RWPE2 (cell line): ENCODE results near the gene BABAM2.

Experiments
- ATAC-seq: fragments of 200-7000 bp; cut with Tn5 transposase; 3 replicates; pipeline ENCODE4 v1.9.1; 2021; ENCODE audit warnings: low read depth
- DNase-seq: peaks from one replicate; pipeline ENCODE4 v3.0.0-alpha.2; 2020; ENCODE audit warnings: low spot score
- H3K27ac ChIP-seq: fragments of 450-650 bp; 2 replicates; pipeline ENCODE4 v1.5.1; 2017; ENCODE audit warnings: mild to moderate bottlenecking; ENCODE audit not compliant: poor library complexity, severe bottlenecking
- H3K27me3 ChIP-seq: fragments of 250-450 bp; sonication (Bioruptor Pico); 2 replicates; pipeline ENCODE4 v1.5.1; 2021; ENCODE audit warnings: mild to moderate bottlenecking, moderate library complexity; ENCODE audit not compliant: insufficient read depth, poor library complexity, severe bottlenecking
- H3K36me3 ChIP-seq: fragments of 250-450 bp; sonication (Bioruptor Pico); 2 replicates; pipeline ENCODE4 v1.5.1; 2020; ENCODE audit warnings: low read depth, mild to moderate bottlenecking, moderate library complexity
- H3K4me1 ChIP-seq: fragments of 250-450 bp; sonication (Bioruptor Pico); 2 replicates; pipeline ENCODE4 v1.5.1; 2021; ENCODE audit warnings: mild to moderate bottlenecking, moderate library complexity; ENCODE audit not compliant: insufficient read depth, poor library complexity, severe bottlenecking
- H3K4me3 ChIP-seq: fragments of 250-450 bp; sonication (Bioruptor Pico); 2 replicates; pipeline ENCODE4 v1.5.1; 2021; ENCODE audit warnings: mild to moderate bottlenecking, moderate library complexity; ENCODE audit not compliant: severe bottlenecking
- H3K9me3 ChIP-seq: fragments of 250-450 bp; sonication (Bioruptor Pico); 2 replicates; pipeline ENCODE4 v1.5.1; 2021; ENCODE audit warnings: mild to moderate bottlenecking, moderate library complexity; ENCODE audit not compliant: severe bottlenecking
- TF ChIP-seq, protein P1 (sequence below): fragments of 450-650 bp; IDR thresholded peaks from one replicate; pipeline ENCODE4 v1.5.1; 2017; ENCODE audit warnings: mild to moderate bottlenecking, moderate library complexity; ENCODE audit not compliant: poor library complexity, severe bottlenecking

Gene BABAM2

DNA sequence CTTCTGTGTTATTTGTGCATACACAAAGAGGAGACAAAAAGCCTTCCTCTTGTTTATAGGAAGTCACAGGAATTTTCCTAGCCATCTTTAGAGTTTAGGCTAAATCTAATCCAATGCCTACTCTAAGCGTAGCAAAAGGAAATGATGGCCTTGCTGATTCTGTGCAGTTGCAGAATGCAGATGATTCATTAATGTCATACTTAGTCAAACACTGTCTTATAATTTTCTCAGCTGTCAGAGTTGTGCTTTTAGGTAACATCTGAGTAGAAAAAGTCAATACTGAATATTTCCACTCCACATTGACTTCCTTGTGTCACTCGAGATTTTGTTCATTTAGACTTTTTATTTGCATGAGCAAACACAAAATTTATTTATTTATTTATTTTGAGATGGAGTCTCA is 344.3 kb downstream of the BABAM2 start:
- H3K36me3 ChIP-seq, result no peaks in the 10 kb centered on the region
- no peaks in the 10 kb centered on the region for H3K4me1 ChIP-seq
- DNase-seq (no peak), ATAC-seq (no peak)
- H3K27me3 ChIP-seq, result no peaks in the 10 kb centered on the region
- no peak overlapping the region for H3K4me3 ChIP-seq
- H3K27ac ChIP-seq, result no peak overlapping the region
- TF ChIP-seq, protein P1, sequence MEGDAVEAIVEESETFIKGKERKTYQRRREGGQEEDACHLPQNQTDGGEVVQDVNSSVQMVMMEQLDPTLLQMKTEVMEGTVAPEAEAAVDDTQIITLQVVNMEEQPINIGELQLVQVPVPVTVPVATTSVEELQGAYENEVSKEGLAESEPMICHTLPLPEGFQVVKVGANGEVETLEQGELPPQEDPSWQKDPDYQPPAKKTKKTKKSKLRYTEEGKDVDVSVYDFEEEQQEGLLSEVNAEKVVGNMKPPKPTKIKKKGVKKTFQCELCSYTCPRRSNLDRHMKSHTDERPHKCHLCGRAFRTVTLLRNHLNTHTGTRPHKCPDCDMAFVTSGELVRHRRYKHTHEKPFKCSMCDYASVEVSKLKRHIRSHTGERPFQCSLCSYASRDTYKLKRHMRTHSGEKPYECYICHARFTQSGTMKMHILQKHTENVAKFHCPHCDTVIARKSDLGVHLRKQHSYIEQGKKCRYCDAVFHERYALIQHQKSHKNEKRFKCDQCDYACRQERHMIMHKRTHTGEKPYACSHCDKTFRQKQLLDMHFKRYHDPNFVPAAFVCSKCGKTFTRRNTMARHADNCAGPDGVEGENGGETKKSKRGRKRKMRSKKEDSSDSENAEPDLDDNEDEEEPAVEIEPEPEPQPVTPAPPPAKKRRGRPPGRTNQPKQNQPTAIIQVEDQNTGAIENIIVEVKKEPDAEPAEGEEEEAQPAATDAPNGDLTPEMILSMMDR, result no peak
- no peaks in the 10 kb centered on the region for H3K9me3 ChIP-seq

DNA sequence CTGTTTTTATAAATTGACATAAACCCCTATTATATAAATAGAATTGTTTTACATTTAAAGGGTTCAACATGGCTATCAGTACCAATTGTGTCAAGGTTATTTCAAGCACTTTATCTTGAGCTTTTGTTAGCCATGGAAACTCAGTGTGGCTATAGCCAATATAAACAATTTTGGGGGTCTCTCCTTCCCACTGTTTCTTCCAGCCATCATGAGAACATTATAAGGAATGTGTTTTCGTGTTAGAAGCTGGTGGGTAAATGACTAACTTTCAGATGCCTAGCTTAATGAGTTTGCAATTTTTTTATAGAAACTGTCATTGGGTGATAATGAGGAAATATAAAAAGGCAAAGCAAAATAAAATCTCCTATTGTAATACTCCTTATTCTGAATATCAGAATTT is 348.7 kb downstream of the BABAM2 start:
- peaks cover under 1% of the 10 kb centered on the region; the same call in 1 of the 2 replicates for H3K36me3 ChIP-seq
- H3K4me3 ChIP-seq, result no peak overlapping the region
- H3K27ac ChIP-seq, result no peak overlapping the region
- TF ChIP-seq, protein P1, result no peak
- no peaks in the 10 kb centered on the region for H3K9me3 ChIP-seq
- H3K27me3 ChIP-seq, result no peaks in the 10 kb centered on the region
- no peaks in the 10 kb centered on the region for H3K4me1 ChIP-seq
- DNase-seq (no peak), ATAC-seq (no peak)

DNA sequence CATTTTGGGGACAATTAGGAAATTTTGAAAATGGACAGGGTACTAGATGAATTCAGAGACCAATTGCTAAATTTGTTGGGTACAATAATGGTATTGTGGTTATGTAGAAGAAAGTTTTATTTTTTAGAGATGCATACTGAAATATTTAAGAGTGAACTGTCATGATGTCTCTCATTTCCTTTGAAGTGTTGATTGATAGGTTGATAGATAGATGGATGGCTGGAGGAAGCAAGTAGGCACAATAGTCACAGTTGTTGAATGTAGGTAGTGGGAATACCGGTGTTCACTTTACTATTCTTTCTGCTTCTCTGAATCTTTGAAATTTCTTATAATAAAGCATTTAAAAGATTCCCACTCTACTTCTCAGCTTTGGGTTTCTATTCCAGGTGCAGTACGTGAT is 350.4 kb downstream of the BABAM2 start:
- Histone ChIP-seq H3K4me1 (no peaks in the 10 kb centered on the region), H3K27ac (no peak overlapping the region), H3K4me3 (no peak overlapping the region), H3K36me3 (peaks cover 8% of the 10 kb centered on the region), H3K27me3 (no peaks in the 10 kb centered on the region), H3K9me3 (no peaks in the 10 kb centered on the region)
- TF ChIP-seq, protein P1, result no peak
- DNase-seq, result no peak
- no peak for ATAC-seq

DNA sequence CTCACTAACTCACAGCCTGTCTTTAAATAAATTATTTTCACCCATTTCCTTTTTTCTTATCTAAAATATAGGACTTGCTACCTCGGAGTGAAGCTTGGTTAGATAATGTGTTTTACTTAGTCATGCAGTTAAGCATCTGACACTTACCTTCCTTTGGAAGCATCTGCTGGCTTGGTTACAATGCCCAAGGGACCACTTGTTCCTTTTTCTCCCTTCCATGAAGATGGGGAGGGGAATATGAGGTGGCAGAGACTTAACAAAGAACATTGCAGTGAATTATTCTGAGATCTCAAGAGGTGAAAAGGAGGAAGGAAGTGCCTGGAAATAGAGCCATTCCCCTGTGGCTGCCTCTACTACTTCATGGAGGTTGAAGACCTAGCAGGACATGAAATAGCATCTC is 356.8 kb downstream of the BABAM2 start:
- no peak for ATAC-seq
- Histone ChIP-seq H3K9me3 (no peaks in the 10 kb centered on the region), H3K4me3 (no peak overlapping the region), H3K27ac (no peak overlapping the region), H3K36me3 (peaks cover 8% of the 10 kb centered on the region), H3K27me3 (no peaks in the 10 kb centered on the region), H3K4me1 (peaks cover 12% of the 10 kb centered on the region)
- no peak for DNase-seq
- TF ChIP-seq, protein P1, result no peak

DNA sequence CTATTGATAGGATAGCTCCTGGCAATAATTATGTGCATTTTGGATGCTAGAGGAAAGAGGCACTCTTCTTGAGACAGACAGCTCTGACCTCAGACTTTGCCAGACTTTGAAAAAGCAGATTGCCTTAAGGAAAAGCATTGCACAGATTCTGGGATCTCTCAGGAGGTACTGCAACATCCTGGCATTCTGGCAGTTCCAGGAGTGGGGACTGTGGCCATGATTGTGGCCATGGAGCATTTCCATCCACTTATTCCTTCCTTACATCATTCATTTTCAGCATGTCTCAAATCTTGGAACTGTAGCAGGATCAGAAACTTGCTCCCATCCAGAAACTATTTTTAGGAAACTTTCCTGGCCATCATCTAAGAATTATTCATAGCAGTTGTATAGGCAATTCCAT is 357.2 kb downstream of the BABAM2 start:
- ATAC-seq (no peak), DNase-seq (no peak)
- H3K4me3 ChIP-seq, result no peak overlapping the region
- H3K9me3 ChIP-seq, result no peaks in the 10 kb centered on the region
- no peaks in the 10 kb centered on the region for H3K27me3 ChIP-seq
- H3K36me3 ChIP-seq, result peaks cover 8% of the 10 kb centered on the region
- H3K4me1 ChIP-seq, result peaks cover 12% of the 10 kb centered on the region
- TF ChIP-seq, protein P1, result no peak
- no peak overlapping the region for H3K27ac ChIP-seq
